Right lobe of liver (tissue), 4 donors: Measurements from ENCODE around the gene REEP6.

Experiments used
- POLR2A ChIP-seq: fragments of 450-650 bp; IDR thresholded peaks from one replicate; pipeline ENCODE4 v1.6.1; 2017; ENCODE audit warnings: antibody characterized with exemption, mild to moderate bottlenecking
- TF ChIP-seq, protein P1 (sequence below), 4 donors: fragments of 200-600 bp in 3 of 4; fragments of 450-650 bp in 1 of 4; IDR thresholded peaks; one replicate each; pipeline versions ENCODE4 v1.5.1 to v1.8.0; 2016 to 2022; ENCODE audit warnings: antibody characterized with exemption in 4 of 4, mild to moderate bottlenecking in 2 of 4
- donor health status: DM: no; HTN: no; CAD: no.
- donor health status: DM: no; HTN: no; CAD: no.
- donor health status: DM: no; HTN: yes; CAD: no.

DNA sequence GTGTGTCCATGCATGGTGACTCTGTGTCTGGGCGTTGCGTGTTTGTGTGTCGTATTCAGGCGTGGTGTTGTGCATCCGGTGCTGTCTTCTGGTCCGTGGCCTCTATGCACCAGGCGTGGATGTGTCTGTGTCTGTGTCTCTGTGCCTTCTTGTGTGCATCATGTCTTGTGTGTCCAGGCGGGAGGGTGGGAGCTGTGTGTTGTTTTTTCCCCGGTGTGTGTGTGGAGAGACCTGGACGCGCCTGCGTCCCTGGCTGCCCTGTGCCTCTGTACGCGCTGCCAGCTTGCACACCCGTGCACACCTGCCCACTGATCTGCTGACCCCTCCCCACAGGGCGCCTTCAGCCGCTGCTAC, 34.0 kb downstream of the REEP6 start:
- TF ChIP-seq POLR2A, result no peak
- TF ChIP-seq, protein P1, sequence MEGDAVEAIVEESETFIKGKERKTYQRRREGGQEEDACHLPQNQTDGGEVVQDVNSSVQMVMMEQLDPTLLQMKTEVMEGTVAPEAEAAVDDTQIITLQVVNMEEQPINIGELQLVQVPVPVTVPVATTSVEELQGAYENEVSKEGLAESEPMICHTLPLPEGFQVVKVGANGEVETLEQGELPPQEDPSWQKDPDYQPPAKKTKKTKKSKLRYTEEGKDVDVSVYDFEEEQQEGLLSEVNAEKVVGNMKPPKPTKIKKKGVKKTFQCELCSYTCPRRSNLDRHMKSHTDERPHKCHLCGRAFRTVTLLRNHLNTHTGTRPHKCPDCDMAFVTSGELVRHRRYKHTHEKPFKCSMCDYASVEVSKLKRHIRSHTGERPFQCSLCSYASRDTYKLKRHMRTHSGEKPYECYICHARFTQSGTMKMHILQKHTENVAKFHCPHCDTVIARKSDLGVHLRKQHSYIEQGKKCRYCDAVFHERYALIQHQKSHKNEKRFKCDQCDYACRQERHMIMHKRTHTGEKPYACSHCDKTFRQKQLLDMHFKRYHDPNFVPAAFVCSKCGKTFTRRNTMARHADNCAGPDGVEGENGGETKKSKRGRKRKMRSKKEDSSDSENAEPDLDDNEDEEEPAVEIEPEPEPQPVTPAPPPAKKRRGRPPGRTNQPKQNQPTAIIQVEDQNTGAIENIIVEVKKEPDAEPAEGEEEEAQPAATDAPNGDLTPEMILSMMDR (IDR thresholded peaks at IDR 0.05), result no peak
